ENCODE results near the gene PRKCA.
A peak's percentile ranks its signal among the peaks of the same experiment; 100 is the strongest.

PRKCA gene

GRCh38 chr17:66414561-66415175 lies 112.3 kb downstream of the PRKCA start:
- DNase-seq (ENCODE audit: low read depth): no peak

- DNase-seq (ENCODE audit: low read depth): no peak
Measured at GRCh38 chr17:66415366-66416206, 113.2 kb downstream of the PRKCA start.

GRCh38 chr17:66416207-66416940 lies 114.0 kb downstream of the PRKCA start:
- DNase-seq (ENCODE audit: low read depth): no peak

DNA sequence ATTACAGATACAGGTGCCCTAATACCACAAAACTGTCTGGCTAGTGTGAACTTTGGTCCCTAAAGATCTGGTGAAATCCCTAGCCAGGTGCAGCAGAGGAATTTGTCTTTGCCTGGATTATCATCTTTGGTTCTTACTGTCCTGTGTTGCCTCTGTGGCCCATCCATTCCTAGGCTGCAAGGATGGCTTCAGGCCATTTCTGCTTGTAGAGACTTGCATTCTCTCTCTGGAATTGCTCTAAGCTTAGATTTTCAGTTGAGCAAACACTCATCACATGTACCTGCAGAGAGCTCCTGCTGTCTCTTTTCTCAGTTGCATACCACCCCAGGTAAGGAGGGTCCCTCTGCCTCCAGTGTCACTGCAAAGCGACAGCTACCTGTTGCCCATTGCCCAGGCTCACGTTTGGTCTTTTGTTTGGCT lies 114.9 kb downstream of the PRKCA start:
- no peak for DNase-seq (ENCODE audit: low read depth)

DNA sequence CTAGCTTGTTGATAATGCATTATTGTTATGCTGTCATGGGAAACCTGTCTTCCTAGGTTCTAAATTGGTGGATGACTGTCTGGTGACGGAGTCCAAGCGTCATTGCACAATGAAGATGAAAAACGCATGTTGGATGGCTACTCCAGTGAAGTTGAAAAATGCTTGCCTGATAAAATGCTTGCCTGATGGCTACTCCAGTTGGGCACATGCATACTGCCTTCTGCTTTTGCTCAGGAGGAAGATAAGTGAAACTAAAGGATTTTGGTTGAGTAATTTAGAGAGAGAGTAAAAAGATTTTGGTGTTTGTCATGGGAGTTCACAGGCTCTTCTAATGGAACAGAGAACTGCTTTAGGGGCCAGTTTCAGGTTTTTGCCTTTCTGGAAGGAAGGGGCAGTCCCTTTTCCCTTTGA lies 118.6 kb downstream of the PRKCA start:
- DNase-seq (ENCODE audit: low read depth): peak; percentile 98

DNA sequence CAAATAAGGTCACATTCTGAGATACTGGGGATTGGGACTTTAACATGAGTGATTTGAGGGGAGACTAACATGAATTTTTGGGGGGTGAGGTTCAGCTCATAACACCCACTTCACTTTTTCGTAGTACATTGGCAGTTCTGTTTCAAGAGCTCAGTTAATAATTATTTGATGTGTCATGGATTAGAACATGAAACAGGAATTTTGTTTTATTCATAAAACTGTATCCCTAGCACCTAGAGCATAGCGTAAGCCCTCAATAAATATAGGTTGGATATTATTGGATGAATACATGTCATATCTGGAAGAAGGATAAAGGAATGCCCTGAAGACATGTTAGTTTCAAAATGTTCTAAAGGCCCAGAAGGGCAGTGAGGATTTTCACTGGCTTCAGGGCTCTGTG lies 119.8 kb downstream of the PRKCA start:
- peak; percentile 23 for DNase-seq (ENCODE audit: low read depth)

GRCh38 chr17:66423056-66423955 lies 120.9 kb downstream of the PRKCA start:
- peak; percentile 32 for DNase-seq (ENCODE audit: low read depth)

DNA sequence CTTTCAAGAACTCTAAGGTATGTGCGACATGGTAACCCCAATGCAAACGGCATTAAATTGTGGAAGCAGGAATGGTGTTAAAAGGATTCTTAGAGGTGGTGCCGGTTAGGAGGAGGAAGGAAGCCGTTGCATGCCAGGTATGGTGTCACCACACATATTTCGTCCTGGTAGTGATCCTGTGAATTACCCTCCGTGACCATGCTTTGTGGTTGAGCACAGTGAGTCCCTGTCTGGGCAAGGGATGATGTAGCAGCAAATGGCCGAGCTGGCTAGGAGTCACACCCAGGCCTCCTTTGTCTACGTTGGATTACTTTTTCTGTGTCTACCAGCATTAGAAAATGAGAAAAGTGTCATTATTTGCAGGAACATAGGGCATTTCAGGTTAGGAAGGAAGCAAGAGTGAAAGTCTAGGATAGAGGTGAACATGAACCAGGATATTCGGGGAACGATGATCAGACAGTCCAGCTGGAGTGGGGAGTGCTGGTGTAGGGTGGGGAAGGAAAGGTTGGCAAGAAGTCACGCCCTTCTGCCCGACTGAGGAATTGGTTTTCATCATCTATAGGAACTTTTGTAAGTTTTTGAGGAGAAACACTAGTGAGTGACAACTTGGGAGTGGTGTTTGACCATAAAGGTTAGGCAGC lies 123.5 kb downstream of the PRKCA start:
- no peak for DNase-seq (ENCODE audit: low read depth)

DNA sequence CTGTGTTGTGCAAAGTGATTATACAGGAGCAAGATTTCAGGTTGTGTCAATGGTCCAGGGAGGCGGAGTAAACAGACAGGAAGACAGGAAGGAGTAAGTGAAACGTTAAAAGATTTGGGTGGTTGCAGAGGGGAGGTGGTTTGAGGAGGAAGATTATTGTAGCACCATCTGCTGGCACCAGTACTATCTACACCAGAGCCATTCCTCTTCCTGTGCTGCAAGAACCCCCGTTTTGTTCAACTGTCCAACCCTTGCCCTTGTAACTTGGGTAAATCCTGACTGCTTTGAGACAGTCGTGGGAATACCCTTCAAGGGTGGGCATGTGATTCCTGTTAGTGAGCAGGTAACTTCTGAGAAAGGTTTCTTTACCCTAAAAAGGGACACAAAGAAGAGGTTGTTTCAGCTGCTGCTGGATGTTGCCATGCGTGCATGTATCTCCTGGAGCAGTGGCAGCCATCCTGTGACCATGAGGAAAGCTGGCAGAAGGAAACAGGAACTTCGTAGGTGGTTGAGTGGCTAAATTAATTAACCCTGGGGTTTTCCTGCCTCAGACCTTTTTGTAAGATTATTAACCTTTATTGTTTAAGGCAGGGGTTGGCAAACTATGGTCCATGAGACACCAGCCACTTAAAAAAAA lies 124.1 kb downstream of the PRKCA start:
- DNase-seq (ENCODE audit: low read depth): peak; percentile 38

DNA sequence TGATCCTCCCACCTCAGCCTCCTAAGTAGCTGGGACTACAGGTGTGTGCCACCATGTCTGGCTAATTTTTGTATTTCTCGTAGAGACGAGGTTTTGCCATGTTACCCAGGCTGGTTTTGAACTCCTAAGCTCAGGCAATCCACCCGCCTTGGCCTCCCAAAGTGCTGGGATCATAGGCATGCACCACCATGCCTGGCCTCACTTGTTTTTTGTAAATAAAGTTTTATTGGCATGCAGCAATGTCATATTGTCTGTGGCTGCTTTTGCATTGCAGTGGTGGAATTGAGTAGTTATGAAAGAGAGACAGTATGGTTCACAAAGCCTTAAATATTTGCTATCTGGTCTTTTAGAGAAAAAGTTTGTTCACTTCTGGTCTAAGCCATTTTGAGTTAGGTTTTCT lies 124.7 kb downstream of the PRKCA start:
- DNase-seq (ENCODE audit: low read depth): no peak

- no peak for DNase-seq (ENCODE audit: low read depth)
Measured at GRCh38 chr17:66429680-66430079, 127.3 kb downstream of the PRKCA start.

DNA sequence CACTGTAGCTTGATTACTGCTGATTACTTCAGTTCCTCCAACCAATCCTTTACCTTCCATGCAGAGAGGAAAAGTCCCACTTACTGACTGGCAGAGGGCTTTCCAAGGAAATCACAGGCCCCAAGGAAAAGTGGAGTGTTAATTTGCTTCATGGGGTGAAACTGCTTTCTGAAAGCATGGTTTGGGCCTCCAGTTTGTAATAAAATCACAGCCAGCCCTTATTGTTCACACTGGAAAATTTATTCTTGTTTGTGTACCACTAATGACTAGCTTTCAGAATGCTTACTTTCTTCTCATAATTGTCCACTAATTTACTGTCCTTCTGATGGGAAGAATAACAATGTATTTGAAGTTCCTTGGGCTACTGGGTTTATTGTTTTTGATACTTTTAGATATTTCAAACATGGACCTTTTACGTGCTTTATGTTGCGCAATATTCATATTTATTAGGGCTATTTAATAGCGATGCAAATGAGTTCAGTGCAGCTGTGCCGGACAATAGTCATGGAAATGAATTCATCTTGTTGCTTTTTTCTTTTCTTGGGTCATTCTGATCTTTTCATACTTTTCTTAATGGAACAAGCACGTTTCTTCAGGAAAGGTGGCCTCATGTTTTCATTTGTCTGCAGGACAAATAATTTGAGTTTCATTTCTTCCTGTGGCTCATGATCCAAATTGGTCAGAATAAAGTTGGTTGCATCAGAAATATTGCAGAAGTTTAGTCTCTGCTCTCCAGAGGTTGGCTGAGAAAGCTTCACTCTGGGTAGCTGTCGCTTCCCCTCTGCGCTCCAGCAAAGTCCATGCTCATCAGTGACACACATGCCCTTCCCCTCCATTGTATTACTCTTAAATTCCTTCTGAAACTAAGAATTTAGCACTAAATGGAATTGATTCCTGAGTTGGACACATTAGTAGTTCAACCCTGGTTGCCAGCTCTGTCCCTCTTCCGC lies 128.7 kb downstream of the PRKCA start:
- peak; percentile 29 for DNase-seq (ENCODE audit: low read depth)

- peak; percentile 91 for DNase-seq (ENCODE audit: low read depth)
Measured at GRCh38 chr17:66431910-66432309, 129.5 kb downstream of the PRKCA start.

- no peak for DNase-seq (ENCODE audit: low read depth)
Measured at GRCh38 chr17:66432411-66432957, 130.1 kb downstream of the PRKCA start.

GRCh38 chr17:66432996-66433551 lies 130.7 kb downstream of the PRKCA start:
- DNase-seq (ENCODE audit: low read depth): peak; percentile 61

- no peak for DNase-seq (ENCODE audit: low read depth)
Measured at GRCh38 chr17:66435182-66435581, 132.8 kb downstream of the PRKCA start.

DNA sequence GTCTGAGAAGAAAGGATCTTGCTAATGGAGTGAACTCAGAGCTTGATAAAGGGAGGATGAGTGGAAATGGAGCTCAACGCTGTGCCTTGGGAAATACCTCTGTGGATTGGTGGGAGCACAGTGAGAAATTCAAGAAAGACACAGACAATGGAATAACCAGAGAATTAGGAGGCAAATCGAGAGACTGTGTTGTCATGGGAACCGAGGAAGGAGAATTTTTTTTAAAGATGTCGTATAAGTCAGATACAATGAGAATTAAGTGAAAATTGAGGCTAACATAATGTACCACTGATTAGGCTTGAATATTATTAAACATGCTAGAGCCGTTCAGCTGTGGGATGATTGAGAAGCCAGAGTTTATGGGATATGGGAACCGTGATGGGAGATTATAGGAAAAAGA lies 134.2 kb downstream of the PRKCA start:
- DNase-seq (ENCODE audit: low read depth): no peak

DNA sequence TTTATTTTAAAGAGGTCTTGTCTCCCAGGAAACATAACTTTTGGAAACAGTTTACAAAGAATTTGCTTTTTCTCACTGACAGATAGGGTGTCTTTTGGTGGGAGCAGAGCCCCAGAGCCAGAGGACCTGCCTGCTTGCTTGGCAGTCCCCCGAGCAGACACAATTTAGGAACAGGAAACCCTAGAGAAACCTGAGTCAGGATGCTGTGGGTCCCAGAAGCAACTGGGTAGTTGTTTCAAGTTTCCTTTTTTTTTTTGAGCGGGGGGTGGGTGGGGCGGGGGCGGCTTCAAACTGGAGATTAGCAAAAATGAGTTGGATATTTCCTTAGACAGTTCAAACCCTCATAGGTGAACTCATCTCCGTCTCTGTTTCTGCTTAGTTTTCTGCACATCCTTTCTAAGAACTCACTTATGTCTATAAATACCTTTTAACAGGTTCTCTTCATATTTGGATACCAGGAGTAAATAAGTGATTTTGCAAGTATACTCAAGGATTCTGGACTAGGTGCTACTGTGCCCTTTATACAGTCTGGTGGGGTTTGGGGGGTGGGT lies 135.1 kb downstream of the PRKCA start:
- no peak for DNase-seq (ENCODE audit: low read depth)

GRCh38 chr17:66438101-66438500 lies 135.7 kb downstream of the PRKCA start:
- no peak for DNase-seq (ENCODE audit: low read depth)
